Stomach (tissue), 9 donors: ENCODE measurements around the gene CELF4. TPM values are rescaled to one million over a fixed set of nuclear protein-coding genes. Genes with fewer than 3 reads are reported as not detected.
A peak's percentile ranks its signal among the peaks of the same experiment; 100 is the strongest.

Experiments
- DNase-seq, 2 donors: peaks; one replicate each; pipeline versions ENCODE4 v3.0.0 to v3.0.0-alpha.2; 2013 to 2019
- H3K27ac ChIP-seq, 5 donors: fragments of 200-600 bp in 4 of 5; sonication (generic) in 4 of 5; one replicate each; pipeline ENCODE4 v1.5.1; 2013 to 2019; ENCODE audit warnings: mild to moderate bottlenecking in 1 of 5, moderate library complexity in 1 of 5
- H3K27me3 ChIP-seq, 3 donors: fragments of 200-600 bp; sonication (generic); one replicate each; pipeline ENCODE4 v1.5.1; 2017 to 2019; ENCODE audit warnings: mixed run types in 1 of 3
- H3K36me3 ChIP-seq, 4 donors: fragments of 200-600 bp; sonication (generic); 1 replicate in 3 of 4; 2 replicates in 1 of 4; pipeline ENCODE4 v1.5.1; 2016 to 2019
- H3K4me1 ChIP-seq, 4 donors: fragments of 200-600 bp; sonication (generic); one replicate each; pipeline ENCODE4 v1.5.1; 2016 to 2019
- H3K4me3 ChIP-seq, 4 donors: fragments of 200-600 bp; sonication (generic) in 3 of 4; one replicate each; pipeline ENCODE4 v1.5.1; 2016 to 2019; ENCODE audit warnings: mild to moderate bottlenecking in 1 of 4
- H3K9me3 ChIP-seq, 4 donors: fragments of 200-600 bp; sonication (generic); one replicate each; pipeline ENCODE4 v1.5.1; 2016 to 2019
- CTCF ChIP-seq, 7 experiments: fragments of 450-650 bp in 4 of 7; fragments of 200-600 bp in 3 of 7; sonication (generic) in 3 of 7; IDR thresholded peaks; one replicate each; pipeline ENCODE4 v1.5.1; 2016 to 2019; ENCODE audit warnings: antibody characterized with exemption in 7 of 7, control low read depth in 2 of 7, mild to moderate bottlenecking in 1 of 7
- EP300 ChIP-seq: sonication (generic); formaldehyde crosslinking; IDR thresholded peaks from one replicate; pipeline ENCODE4 v1.6.1; 2017; ENCODE audit warnings: antibody characterized with exemption
- POLR2A ChIP-seq, 4 donors: fragments of 450-650 bp; IDR thresholded peaks; one replicate each; pipeline ENCODE4 v1.6.1; 2016; ENCODE audit warnings: antibody characterized with exemption in 4 of 4, control low read depth in 2 of 4, mild to moderate bottlenecking in 1 of 4, moderate library complexity in 1 of 4
- POLR2AphosphoS5 ChIP-seq, 3 donors: sonication (generic); formaldehyde crosslinking; IDR thresholded peaks; one replicate each; pipeline ENCODE4 v1.6.1; 2016; ENCODE audit warnings: antibody characterized with exemption in 3 of 3
- WGBS, 5 donors: extraction: QIAGEN DNeasy Blood & Tissue Kit in 3 of 5; methylation state at CpG; one replicate each; pipeline versions ENCODE4 v1.1.5 to v1.1.7; 2013 to 2018; 5-methylcytosine and 5-hydroxymethylcytosine counted together
- intact Hi-C: fragments of 100-400 bp; cut with DNase I; formaldehyde crosslinking; loops from one replicate; pipeline ENCODE4 v1.15.1; 2023; ENCODE audit warnings: low total_unique reads
- polyA plus RNA-seq, 3 donors: library from polyadenylated mRNA; stranded (reverse); fragments of 200-250 nt; gene quantifications; one replicate each; pipeline ENCODE4 v1.2.3, GENCODE V29; 2013
- total RNA-seq, 5 donors: library from RNA; depleted of rRNA; stranded (reverse); fragments of >200 nt; gene quantifications; one replicate each; pipeline versions ENCODE4 v1.1.0 to v1.2.3, GENCODE V29; 2014 to 2016
- donor health status: healthy with polysubstance abuse.
- donor health status: Bipolar disorder and iron deficiency.
- donor health status: healthy.

Gene CELF4
- total and polyA plus RNA-seq, 8 donors, result 0.93 to 2.4 (median 1.8) TPM; not detected in 2

DNA sequence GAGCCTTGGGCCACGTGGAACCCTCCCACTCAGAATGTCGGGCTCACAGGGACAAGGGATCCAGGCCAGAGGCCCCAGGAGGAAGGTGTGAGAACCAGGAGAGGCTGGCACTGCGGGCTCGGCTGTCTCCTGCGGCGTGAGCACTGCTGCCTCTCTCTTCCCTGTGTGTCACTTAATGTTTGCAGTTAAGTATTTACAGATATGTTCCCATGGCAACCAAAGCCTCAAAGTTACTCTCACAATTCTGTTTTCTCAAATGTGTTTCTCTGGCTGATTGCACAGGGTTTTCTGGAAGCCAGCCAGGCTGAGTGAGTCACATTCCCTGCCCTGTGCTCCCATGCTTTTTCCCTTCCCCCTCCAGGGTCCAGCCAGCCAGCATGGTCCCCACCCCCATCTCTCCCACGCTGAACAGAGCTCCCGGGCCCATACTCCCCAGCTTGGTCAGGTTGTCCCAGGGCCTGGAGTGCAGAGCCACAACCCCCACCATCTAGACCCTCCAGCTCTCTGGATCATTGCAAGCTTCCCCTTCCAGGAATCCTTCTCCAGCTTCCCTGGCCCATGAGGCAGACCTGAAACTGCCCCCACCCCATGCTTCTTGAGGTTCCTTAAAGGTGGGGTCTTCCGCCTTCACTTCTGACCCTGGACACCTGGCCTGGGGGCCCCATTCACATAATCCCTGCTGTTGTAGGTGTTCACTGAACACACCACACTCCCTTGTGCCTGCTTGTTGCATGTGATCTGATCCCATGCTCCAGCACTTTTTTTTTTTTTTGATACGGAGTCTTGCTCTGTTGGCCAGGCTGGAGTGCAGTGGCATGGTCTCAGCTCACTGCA is 265.9 kb downstream of the CELF4 start:
- intact Hi-C loops, result no loop called here
- WGBS, 5 donors, result 19 to 31% (median 20%) methylated on average over 8 to 10 of the region's 10 CpGs
- no peaks in the 10 kb centered on the region for H3K9me3 ChIP-seq
- no peaks in the 10 kb centered on the region for H3K27me3 ChIP-seq
- H3K36me3 ChIP-seq, result no peaks in the 10 kb centered on the region
- peak; percentile 85 to 98 for DNase-seq
- TF ChIP-seq POLR2AphosphoS5 (IDR thresholded peaks at IDR 0.05), result peak in 1 of 3 donors; percentile 66
- no peak for TF ChIP-seq EP300
- no peak for TF ChIP-seq POLR2A (IDR thresholded peaks at IDR 0.05)
- no peak for TF ChIP-seq CTCF (IDR thresholded peaks at IDR 0.05)
- peaks cover 8 to 14% (median 14%) of the 10 kb centered on the region in 4 donors for H3K4me1 ChIP-seq
- H3K27ac ChIP-seq, result peak overlapping the region in 2 of 5 donors; percentile 18 to 24
- H3K4me3 ChIP-seq, result no peak overlapping the region

GRCh38 chr18:37298816-37299215 is 266.8 kb downstream of the CELF4 start:
- no peak for DNase-seq
- H3K9me3 ChIP-seq, result no peaks in the 10 kb centered on the region
- peak overlapping the region in 1 of 5 donors; percentile 24 for H3K27ac ChIP-seq
- H3K4me3 ChIP-seq, result no peak overlapping the region
- WGBS, 5 donors, result 83 to 91% (median 85%) methylated on average over 6 of the region's 6 CpGs
- no peaks in the 10 kb centered on the region for H3K27me3 ChIP-seq
- peaks cover 8 to 14% (median 14%) of the 10 kb centered on the region in 4 donors for H3K4me1 ChIP-seq
- intact Hi-C loops, result no loop called here
- TF ChIP-seq CTCF (IDR thresholded peaks at IDR 0.05) (no peak), EP300 (no peak), POLR2A (IDR thresholded peaks at IDR 0.05) (no peak), POLR2AphosphoS5 (IDR thresholded peaks at IDR 0.05) (no peak)
- H3K36me3 ChIP-seq, result no peaks in the 10 kb centered on the region

GRCh38 chr18:37297106-37297505 is 268.5 kb downstream of the CELF4 start:
- whole genome bisulfite sequencing, 5 donors, result 78 to 96% (median 83%) methylated on average over 6 of the region's 6 CpGs
- H3K4me3 ChIP-seq, result no peak overlapping the region
- no peak overlapping the region for H3K27ac ChIP-seq
- no peaks in the 10 kb centered on the region for H3K36me3 ChIP-seq
- no peak for DNase-seq
- peaks cover 8 to 14% (median 14%) of the 10 kb centered on the region in 4 donors for H3K4me1 ChIP-seq
- no peaks in the 10 kb centered on the region for H3K9me3 ChIP-seq
- TF ChIP-seq POLR2A (IDR thresholded peaks at IDR 0.05), result no peak
- no peak for TF ChIP-seq EP300
- no peak for TF ChIP-seq POLR2AphosphoS5 (IDR thresholded peaks at IDR 0.05)
- no peak for TF ChIP-seq CTCF (IDR thresholded peaks at IDR 0.05)
- no peaks in the 10 kb centered on the region for H3K27me3 ChIP-seq
- intact Hi-C loops, result no loop called here

DNA sequence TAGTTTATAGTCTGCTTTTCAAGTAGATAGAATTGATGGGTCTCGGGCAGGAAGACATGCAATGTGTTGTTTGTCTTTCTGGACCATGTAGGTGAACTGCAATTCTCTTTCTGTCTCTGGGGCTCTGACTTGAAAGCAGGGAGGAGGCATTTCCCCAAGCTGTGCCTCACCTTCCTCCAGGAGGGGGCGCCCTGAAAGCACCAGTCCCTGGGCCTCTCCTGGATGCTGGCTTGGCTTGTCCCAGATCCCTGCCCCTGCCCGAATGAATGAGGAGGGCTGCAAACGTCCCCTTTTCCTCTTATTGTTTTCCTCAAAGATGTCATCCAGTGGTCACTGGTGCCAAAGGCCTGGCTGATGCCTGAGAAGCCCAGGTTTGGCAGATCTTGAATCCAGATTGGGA is 270.6 kb downstream of the CELF4 start:
- intact Hi-C loops, result no loop called here
- DNase-seq, result peak in 1 of 2 donors; percentile 30

More for the DNA sequence above, 270.6 kb downstream of the CELF4 start:
- H3K4me1 ChIP-seq, result peaks cover 8 to 13% (median 12%) of the 10 kb centered on the region in 4 donors
- WGBS, 5 donors, result 23 to 35% (median 29%) methylated on average over 4 of the region's 4 CpGs
- no peaks in the 10 kb centered on the region for H3K27me3 ChIP-seq
- no peaks in the 10 kb centered on the region for H3K9me3 ChIP-seq
- no peak overlapping the region for H3K4me3 ChIP-seq
- no peak for TF ChIP-seq EP300
- no peak for TF ChIP-seq POLR2AphosphoS5 (IDR thresholded peaks at IDR 0.05)
- no peak for TF ChIP-seq CTCF (IDR thresholded peaks at IDR 0.05)
- TF ChIP-seq POLR2A (IDR thresholded peaks at IDR 0.05), result no peak
- H3K27ac ChIP-seq, result no peak overlapping the region
- H3K36me3 ChIP-seq, result no peaks in the 10 kb centered on the region
